ENCODE results near the gene CCDC6. TPM values are rescaled to one million over a fixed set of nuclear protein-coding genes. Genes with fewer than 3 reads are reported as not detected.
"Not testable (repeated sequence)": the region's sequence is repeated elsewhere in the genome, so short reads cannot be mapped to it uniquely, and the experiment has no call there.

The CCDC6 gene
- total RNA-seq, 4 donors from 2014 or later: 53.2 to 72.4 (median 66.4) TPM

GRCh38 chr10:59891349-59891748, 15.0 kb downstream of the CCDC6 start:
- intact Hi-C loops (cut with DNase I; ENCODE audit: low total_unique reads): no loop called here
- Histone ChIP-seq H3K36me3 (no peaks in the 10 kb centered on the region), H3K27ac (peak overlapping the region in 1 of 2 donors; percentile 32), H3K9me3 (no peaks in the 10 kb centered on the region), H3K27me3 (no peaks in the 10 kb centered on the region), H3K4me3 (no peak overlapping the region), H3K4me1 (peaks cover 18 to 28% of the 10 kb centered on the region in 2 donors)
- TF ChIP-seq CTCF (IDR thresholded peaks at IDR 0.05): no peak
- TF ChIP-seq POLR2A (IDR thresholded peaks at IDR 0.05): no peak
- no peak for DNase-seq

- no peaks in the 10 kb centered on the region for H3K27me3 ChIP-seq
- H3K27ac ChIP-seq: no peak overlapping the region
- TF ChIP-seq CTCF (IDR thresholded peaks at IDR 0.05) (no peak), POLR2A (IDR thresholded peaks at IDR 0.05) (no peak)
These were observed 17.4 kb downstream of the CCDC6 start for GRCh38 chr10:59888781-59889435.

GRCh38 chr10:59887972-59888640, 18.2 kb downstream of the CCDC6 start:
- intact Hi-C loops (cut with DNase I; ENCODE audit: low total_unique reads): no loop called here

More at GRCh38 chr10:59888781-59889435, 17.4 kb downstream of the CCDC6 start:
- intact Hi-C loops (cut with DNase I; ENCODE audit: low total_unique reads): no loop called here
- DNase-seq: no peak
- no peak overlapping the region for H3K4me3 ChIP-seq
- no peaks in the 10 kb centered on the region for H3K36me3 ChIP-seq
- H3K4me1 ChIP-seq: peaks cover 4 to 16% of the 10 kb centered on the region in 2 donors
- no peaks in the 10 kb centered on the region for H3K9me3 ChIP-seq

GRCh38 chr10:59887006-59887405, 19.4 kb downstream of the CCDC6 start:
- TF ChIP-seq CTCF (IDR thresholded peaks at IDR 0.05): no peak
- TF ChIP-seq POLR2A (IDR thresholded peaks at IDR 0.05): no peak
- intact Hi-C loops (cut with DNase I; ENCODE audit: low total_unique reads): no loop called here
- Histone ChIP-seq H3K4me3 (no peak overlapping the region), H3K27me3 (no peaks in the 10 kb centered on the region), H3K9me3 (no peaks in the 10 kb centered on the region), H3K4me1 (peaks cover 1 to 3% of the 10 kb centered on the region in 2 donors), H3K27ac (no peak overlapping the region), H3K36me3 (no peaks in the 10 kb centered on the region)
- no peak for DNase-seq

More at GRCh38 chr10:59887972-59888640, 18.2 kb downstream of the CCDC6 start:
- no peak overlapping the region for H3K4me3 ChIP-seq
- no peaks in the 10 kb centered on the region for H3K36me3 ChIP-seq
- peaks cover 4 to 12% of the 10 kb centered on the region in 2 donors for H3K4me1 ChIP-seq
- no peak for DNase-seq
- TF ChIP-seq CTCF (IDR thresholded peaks at IDR 0.05): no peak
- no peak for TF ChIP-seq POLR2A (IDR thresholded peaks at IDR 0.05)
- H3K9me3 ChIP-seq: no peaks in the 10 kb centered on the region
- H3K27me3 ChIP-seq: no peaks in the 10 kb centered on the region
- H3K27ac ChIP-seq: no peak overlapping the region

GRCh38 chr10:59885430-59886134, 20.8 kb downstream of the CCDC6 start:
- TF ChIP-seq POLR2A (IDR thresholded peaks at IDR 0.05): no peak
- no peak for TF ChIP-seq CTCF (IDR thresholded peaks at IDR 0.05)
- no peak for DNase-seq
- Histone ChIP-seq H3K4me3 (no peak overlapping the region), H3K36me3 (no peaks in the 10 kb centered on the region), H3K9me3 (no peaks in the 10 kb centered on the region), H3K4me1 (no peaks in the 10 kb centered on the region), H3K27me3 (no peaks in the 10 kb centered on the region), H3K27ac (no peak overlapping the region)
- intact Hi-C loops (cut with DNase I; ENCODE audit: low total_unique reads): no loop called here

GRCh38 chr10:59884893-59885292, 21.5 kb downstream of the CCDC6 start:
- H3K27me3 ChIP-seq; H3K4me1 ChIP-seq; H3K9me3 ChIP-seq; intact Hi-C loops (cut with DNase I; ENCODE audit: low total_unique reads); H3K4me3 ChIP-seq; H3K27ac ChIP-seq; DNase-seq; H3K36me3 ChIP-seq: not testable (repeated sequence)
